GM06990 (cell line): ENCODE results near the gene FMN2.

Experiments used
- DNase-seq: peaks from one replicate; pipeline ENCODE4 v3.0.0-alpha.2; 2011; ENCODE audit not compliant: insufficient read length; ENCODE audit errors: extremely low read depth
- H3K27me3 ChIP-seq: replicated peaks from 2 replicates; pipeline ENCODE4 v1.6.0; 2011; ENCODE audit warnings: low read length; ENCODE audit not compliant: control insufficient read depth, insufficient read depth
- H3K36me3 ChIP-seq: 2 replicates; pipeline ENCODE4 v1.5.1; 2011; ENCODE audit warnings: low read length; ENCODE audit not compliant: control insufficient read depth, insufficient read depth
- H3K4me3 ChIP-seq: replicated peaks from 2 replicates; pipeline ENCODE4 v1.5.1; 2011; ENCODE audit warnings: low read depth, mild to moderate bottlenecking, control low read depth, low read length
- CTCF ChIP-seq: IDR thresholded peaks from 2 replicates; pipeline ENCODE4 v1.5.1; 2011; ENCODE audit warnings: low read length, control low read depth, mild to moderate bottlenecking, inconsistent platforms; ENCODE audit not compliant: insufficient read depth, poor library complexity, severe bottlenecking

The FMN2 gene

GRCh38 chr1:240091614-240092300 is at the start of gene FMN2:
Gene FMN2, plus strand, starts transcription at chr1:240091883. Its CDS starts 227 bp downstream, at chr1:240092110.
- H3K4me3 ChIP-seq = no peak within 1 kb of the TSS
- no peaks in the 10 kb centered on the region for H3K27me3 ChIP-seq
- DNase-seq = no peak
- TF ChIP-seq CTCF = no peak
- no peaks in the 10 kb centered on the region for H3K36me3 ChIP-seq

GRCh38 chr1:240044620-240045019 is 47.1 kb upstream of the FMN2 start:
- no peaks in the 10 kb centered on the region for H3K27me3 ChIP-seq
- no peak overlapping the region for H3K4me3 ChIP-seq
- no peaks in the 10 kb centered on the region for H3K36me3 ChIP-seq
- no peak for DNase-seq
- TF ChIP-seq CTCF = no peak

GRCh38 chr1:240046000-240046399 is 45.7 kb upstream of the FMN2 start:
- Histone ChIP-seq H3K36me3 (no peaks in the 10 kb centered on the region), H3K27me3 (no peaks in the 10 kb centered on the region), H3K4me3 (no peak overlapping the region)
- DNase-seq = no peak
- TF ChIP-seq CTCF = no peak

- TF ChIP-seq CTCF = no peak
- H3K36me3 ChIP-seq = no peaks in the 10 kb centered on the region
- H3K27me3 ChIP-seq = no peaks in the 10 kb centered on the region
- H3K4me3 ChIP-seq = no peak overlapping the region
- DNase-seq = no peak
Measured at GRCh38 chr1:240054109-240054701, 37.5 kb upstream of the FMN2 start.

GRCh38 chr1:240055936-240056335 is 35.7 kb upstream of the FMN2 start:
- no peak overlapping the region for H3K4me3 ChIP-seq
- H3K36me3 ChIP-seq = no peaks in the 10 kb centered on the region
- no peaks in the 10 kb centered on the region for H3K27me3 ChIP-seq
- TF ChIP-seq CTCF = no peak
- DNase-seq = no peak
